ENCODE measurements around the gene ZFYVE28.

DNA sequence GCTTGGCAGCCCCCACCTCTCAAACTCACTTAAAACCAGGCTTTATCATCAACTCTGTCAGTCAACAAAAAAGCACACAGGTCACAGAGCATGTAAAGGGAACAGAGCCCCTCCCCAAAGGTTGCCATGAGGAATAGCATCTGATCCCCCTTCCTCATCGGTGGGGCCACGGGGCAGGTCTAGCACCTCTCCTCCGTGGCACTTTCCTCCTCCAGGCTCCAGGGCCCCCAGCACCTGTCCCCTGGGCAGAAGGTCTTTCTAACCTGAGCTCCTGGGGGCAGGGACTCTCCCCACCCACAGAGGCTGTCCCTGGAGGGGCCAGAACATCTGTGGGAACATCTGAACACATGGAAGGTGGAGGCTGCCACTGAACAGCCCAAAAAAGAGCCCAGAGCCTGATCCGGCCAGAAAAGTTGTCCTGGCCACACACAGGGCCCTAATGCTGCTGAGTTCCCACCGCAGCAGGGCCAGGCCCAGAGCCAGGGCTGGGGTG, 65.7 kb downstream of the ZFYVE28 start:
- TF ChIP-seq POLR2A (IDR thresholded peaks at IDR 0.05; ENCODE audit: low read depth, low read length) (no peak), POLR2AphosphoS5 (IDR thresholded peaks at IDR 0.05; ENCODE audit: low read depth, low read length) (no peak), TAF1 (IDR thresholded peaks at IDR 0.05; ENCODE audit: low read depth, low read length) (no peak)
